ENCODE measurements around the gene ZFYVE21. TPM values are rescaled to one million over a fixed set of nuclear protein-coding genes. Genes with fewer than 3 reads are reported as not detected.

Gene ZFYVE21
- total RNA-seq, 1 experiment from 2014 or later: 47.2 TPM

DNA sequence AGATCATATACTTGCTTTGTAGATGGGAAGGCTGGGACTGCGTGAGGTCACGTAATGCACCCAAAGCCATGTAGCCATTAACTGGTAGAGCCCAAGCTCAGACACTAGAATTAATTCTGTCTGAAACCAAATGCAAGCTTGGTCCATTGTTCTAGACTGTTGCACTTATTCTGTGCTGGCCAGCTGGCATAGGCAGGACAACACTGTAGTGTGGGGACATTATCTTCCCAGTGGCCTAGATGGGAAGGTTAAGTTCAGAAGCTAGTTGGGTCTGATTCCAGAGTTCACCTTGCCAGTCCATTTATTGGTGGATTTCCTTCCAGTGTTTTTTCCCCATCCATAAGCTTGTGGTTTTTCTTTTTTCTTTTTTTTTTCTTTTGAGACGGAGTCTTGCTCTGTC lies 47.5 kb upstream of the ZFYVE21 start:
- no peaks in the 10 kb centered on the region for H3K9me3 ChIP-seq (ENCODE audit: low read length)
- ChIA-PET CTCF (no interaction called here), POLR2A (ENCODE audit: unreplicated experiment) (no interaction called here)
- TF ChIP-seq EZH2 (IDR thresholded peaks at IDR 0.05; ENCODE audit: low read length, unreplicated experiment) (no peak), CTCF (conservative IDR thresholded peaks at IDR 0.05; ENCODE audit: low read depth, low read length) (no peak), EZH2phosphoT487 (IDR thresholded peaks at IDR 0.05; ENCODE audit: borderline replicate concordance, low read length) (no peak)
- DNase-seq: no peak
- H3K4me2 ChIP-seq (ENCODE audit: low read length): no peak overlapping the region
- peaks cover 31% of the 10 kb centered on the region; the same call in 1 of the 2 replicates for H3K79me2 ChIP-seq (ENCODE audit: low read length)
- peaks cover 64% of the 10 kb centered on the region for H3K36me3 ChIP-seq (ENCODE audit: low read depth, low read length)
- no peaks in the 10 kb centered on the region for H3K27me3 ChIP-seq (ENCODE audit: low read length)
- intact Hi-C loops (cut with micrococcal nuclease): no loop called here
- no peak for ATAC-seq
- no peaks in the 10 kb centered on the region; the same call in 1 of the 2 replicates for H3K4me1 ChIP-seq (ENCODE audit: insufficient read depth, low read length)
- H3K9me2 ChIP-seq (replicated peaks; ENCODE audit: low read length): no peaks in the 10 kb centered on the region
- H3K9ac ChIP-seq (ENCODE audit: low read length): no peak overlapping the region
- peaks cover 7% of the 10 kb centered on the region for H3F3A ChIP-seq (ENCODE audit: low read length, unreplicated experiment)
- BruUV-seq (replicated peaks): no TSS peak
- no peak overlapping the region for H3K4me3 ChIP-seq (ENCODE audit: low read length)
- H3K27ac ChIP-seq (ENCODE audit: low read length): no peak overlapping the region
- no peak overlapping the region for H2AFZ ChIP-seq (ENCODE audit: low read length)
- peaks cover 13% of the 10 kb centered on the region for H4K20me1 ChIP-seq (ENCODE audit: low read length)

DNA sequence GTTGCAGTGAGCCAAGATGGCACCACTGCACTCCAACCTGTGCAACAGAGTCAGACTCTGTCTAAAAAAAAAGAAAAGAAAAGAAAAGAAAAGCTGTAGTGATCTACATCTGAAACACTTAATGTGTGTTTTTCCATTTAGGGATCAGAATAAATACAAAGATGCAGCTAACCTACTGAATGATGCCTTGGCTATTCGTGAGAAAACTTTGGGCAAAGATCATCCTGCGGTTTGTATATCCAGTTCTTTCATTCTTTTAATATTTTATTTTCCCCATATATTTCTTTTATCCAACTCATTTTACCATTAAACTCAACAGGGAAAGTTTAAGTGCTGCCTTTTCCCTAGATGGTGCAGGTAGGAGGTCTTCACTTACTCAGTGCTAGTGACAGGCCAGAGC lies 46.2 kb upstream of the ZFYVE21 start:
- ATAC-seq: no peak
- CTCF ChIA-PET: no interaction called here
- peaks cover 6% of the 10 kb centered on the region; the same call in 1 of the 2 replicates for H4K20me1 ChIP-seq (ENCODE audit: low read length)

More for the DNA sequence above, 46.2 kb upstream of the ZFYVE21 start:
- no peak for TF ChIP-seq CTCF (conservative IDR thresholded peaks at IDR 0.05; ENCODE audit: low read depth, low read length)
- TF ChIP-seq EZH2 (IDR thresholded peaks at IDR 0.05; ENCODE audit: low read length, unreplicated experiment): no peak
- H3K4me3 ChIP-seq (ENCODE audit: low read length): no peak overlapping the region
- H3K9ac ChIP-seq (ENCODE audit: low read length): no peak overlapping the region
- POLR2A ChIA-PET (ENCODE audit: unreplicated experiment): no interaction called here
- H2AFZ ChIP-seq (ENCODE audit: low read length): no peak overlapping the region
- intact Hi-C loops (cut with micrococcal nuclease): no loop called here
- peaks cover 65% of the 10 kb centered on the region for H3K36me3 ChIP-seq (ENCODE audit: low read depth, low read length)
- no peaks in the 10 kb centered on the region for H3K9me2 ChIP-seq (replicated peaks; ENCODE audit: low read length)
- H3K27ac ChIP-seq (ENCODE audit: low read length): no peak overlapping the region
- H3K4me2 ChIP-seq (ENCODE audit: low read length): no peak overlapping the region
- no TSS peak for BruUV-seq (replicated peaks)
- no peaks in the 10 kb centered on the region for H3K9me3 ChIP-seq (ENCODE audit: low read length)
- DNase-seq: no peak
- peaks cover 25% of the 10 kb centered on the region; the same call in 1 of the 2 replicates for H3K79me2 ChIP-seq (ENCODE audit: low read length)
- H3F3A ChIP-seq (ENCODE audit: low read length, unreplicated experiment): peaks cover 7% of the 10 kb centered on the region
- no peaks in the 10 kb centered on the region for H3K27me3 ChIP-seq (ENCODE audit: low read length)
- H3K4me1 ChIP-seq (ENCODE audit: insufficient read depth, low read length): no peaks in the 10 kb centered on the region

Measured in PC-3 (cell line).